ENCODE data around the gene PDE11A. TPM values are rescaled to one million over a fixed set of nuclear protein-coding genes. Genes with fewer than 3 reads are reported as not detected.
"Not testable (repeated sequence)": the region's sequence is repeated elsewhere in the genome, so short reads cannot be mapped to it uniquely, and the experiment has no call there.

Gene PDE11A
- polyA plus RNA-seq, 6 donors from 2014 or later: not detected

DNA sequence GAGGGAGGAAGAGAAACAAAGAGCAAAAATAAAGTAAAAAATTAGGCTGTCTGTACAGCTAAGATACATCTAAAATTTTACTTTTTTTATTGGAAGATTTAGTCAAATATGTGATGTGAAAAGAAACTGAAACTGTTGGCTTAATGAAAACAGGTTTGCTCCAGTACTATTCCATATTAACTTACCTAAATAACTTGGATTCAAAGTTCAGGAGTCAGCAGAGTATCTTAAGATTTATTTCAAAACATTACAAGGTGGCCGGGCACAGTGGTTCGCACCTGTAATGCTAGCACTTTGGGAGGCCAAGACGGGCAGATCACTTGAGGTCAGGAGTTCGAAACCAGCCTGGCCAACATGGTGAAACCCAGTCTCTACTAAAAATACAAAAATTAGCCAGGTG, 197.9 kb downstream of the PDE11A start:
- Mint-ChIP-seq H3K4me3 (no peak overlapping the region), H3K36me3 (no peaks in the 10 kb centered on the region), H3K4me1 (no peaks in the 10 kb centered on the region), H3K27me3 (peaks cover 0 to 5% (median 4%) of the 10 kb centered on the region in 3 donors), H3K27ac (no peak overlapping the region), H3K9me3 (peaks cover 0 to 3% (median 0%) of the 10 kb centered on the region in 7 donors)
- ATAC-seq (ENCODE audit: low read depth in 2 of 2) (no peak), DNase-seq (no peak)

DNA sequence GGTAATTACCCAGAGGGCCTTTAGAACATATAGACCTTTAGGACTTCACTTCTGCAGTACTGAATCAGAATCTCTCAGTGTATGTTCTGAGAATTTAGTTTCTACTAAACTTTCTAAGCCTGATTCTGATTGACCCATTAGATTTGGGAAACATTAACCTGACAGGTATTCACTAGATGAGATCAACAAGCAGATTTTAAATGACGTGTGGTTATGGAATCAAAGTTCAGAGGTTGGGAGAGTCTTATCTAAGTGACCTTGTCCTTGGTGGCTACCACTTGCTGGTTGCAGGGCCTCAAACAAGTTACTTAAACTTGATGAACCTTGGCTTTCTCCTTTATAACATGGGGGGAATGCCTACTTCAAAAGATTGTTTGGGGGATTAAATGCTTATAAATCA, 198.7 kb downstream of the PDE11A start:
- Mint-ChIP-seq H3K9me3 (peaks cover 0 to 3% (median 0%) of the 10 kb centered on the region in 7 donors), H3K27ac (no peak overlapping the region), H3K27me3 (peaks cover 0 to 5% (median 4%) of the 10 kb centered on the region in 3 donors), H3K36me3 (no peaks in the 10 kb centered on the region), H3K4me1 (no peaks in the 10 kb centered on the region), H3K4me3 (no peak overlapping the region)
- ATAC-seq (ENCODE audit: low read depth in 2 of 2) (no peak), DNase-seq (no peak)

DNA sequence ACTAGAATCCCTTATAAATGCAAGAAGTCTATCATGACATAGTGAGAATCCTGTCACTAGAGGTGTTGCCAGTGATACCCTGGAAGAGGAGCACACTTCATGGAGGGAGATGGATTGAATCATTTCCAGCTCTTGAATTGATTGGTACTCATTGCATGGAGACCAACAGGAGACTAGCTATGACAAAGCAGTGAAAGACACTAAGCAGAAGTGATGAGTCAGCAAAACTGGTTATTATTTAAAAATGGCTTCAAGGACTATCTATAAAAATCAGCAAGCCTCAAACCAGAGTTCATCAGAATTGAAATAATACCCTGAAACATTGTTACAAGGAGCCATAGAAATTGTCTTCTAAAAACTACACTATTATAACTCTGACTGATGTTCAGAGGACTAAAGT, 200.3 kb downstream of the PDE11A start:
- H3K36me3 Mint-ChIP-seq: no peaks in the 10 kb centered on the region
- no peaks in the 10 kb centered on the region for H3K4me1 Mint-ChIP-seq
- no peak for ATAC-seq (ENCODE audit: low read depth in 2 of 2)

GRCh38 chr2:177869912-177870311, 202.7 kb downstream of the PDE11A start:
- Mint-ChIP-seq H3K9me3 (peaks cover 0 to 6% (median 0%) of the 10 kb centered on the region in 7 donors), H3K36me3 (no peaks in the 10 kb centered on the region), H3K27ac (no peak overlapping the region), H3K4me3 (no peak overlapping the region), H3K4me1 (no peaks in the 10 kb centered on the region), H3K27me3 (peaks cover 0 to 5% (median 0%) of the 10 kb centered on the region in 3 donors)
- no peak for DNase-seq
- no peak for ATAC-seq (ENCODE audit: low read depth in 2 of 2)

More for the DNA sequence above, 200.3 kb downstream of the PDE11A start:
- peaks cover 0 to 5% (median 4%) of the 10 kb centered on the region in 3 donors for H3K27me3 Mint-ChIP-seq
- DNase-seq: no peak
- H3K9me3 Mint-ChIP-seq: peaks cover 0 to 3% (median 0%) of the 10 kb centered on the region in 7 donors
- H3K27ac Mint-ChIP-seq: no peak overlapping the region
- peak overlapping the region in 1 of 8 donors; percentile 60 for H3K4me3 Mint-ChIP-seq

DNA sequence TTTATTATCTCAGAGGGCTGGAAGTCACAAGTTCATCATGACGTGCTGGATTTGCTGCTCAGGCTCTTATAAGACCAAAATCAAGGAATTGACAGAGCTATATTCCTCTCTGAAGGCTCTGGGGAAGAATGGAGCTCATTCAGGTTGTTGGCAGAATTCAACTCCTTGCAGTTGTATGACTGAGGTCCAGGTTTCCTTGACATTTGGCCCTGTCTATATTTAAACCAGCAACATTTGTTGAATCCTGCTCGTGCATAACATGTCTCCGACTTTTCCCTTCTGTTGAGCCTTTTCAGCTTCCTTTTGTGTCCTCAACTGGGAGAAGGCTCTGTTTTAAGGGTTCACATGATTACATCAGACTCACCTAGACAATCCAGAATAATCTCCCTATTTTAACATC, 203.4 kb downstream of the PDE11A start:
- H3K36me3 Mint-ChIP-seq: no peaks in the 10 kb centered on the region
- no peak for ATAC-seq (ENCODE audit: low read depth in 2 of 2)

GRCh38 chr2:177868806-177869205, 203.8 kb downstream of the PDE11A start:
- H3K4me1 Mint-ChIP-seq: no peaks in the 10 kb centered on the region
- no peak for ATAC-seq (ENCODE audit: low read depth in 2 of 2)
- no peak overlapping the region for H3K4me3 Mint-ChIP-seq
- DNase-seq: no peak
- H3K27me3 Mint-ChIP-seq: peaks cover 0 to 5% (median 0%) of the 10 kb centered on the region in 3 donors
- H3K9me3 Mint-ChIP-seq: peaks cover 0 to 10% (median 4%) of the 10 kb centered on the region in 7 donors
- H3K36me3 Mint-ChIP-seq: no peaks in the 10 kb centered on the region
- no peak overlapping the region for H3K27ac Mint-ChIP-seq

More for the DNA sequence above, 203.4 kb downstream of the PDE11A start:
- Mint-ChIP-seq H3K4me1 (no peaks in the 10 kb centered on the region), H3K4me3 (no peak overlapping the region), H3K27ac (no peak overlapping the region), H3K9me3 (peaks cover 0 to 6% (median 0%) of the 10 kb centered on the region in 7 donors), H3K27me3 (peaks cover 0 to 5% (median 0%) of the 10 kb centered on the region in 3 donors)
- no peak for DNase-seq

- ATAC-seq (ENCODE audit: low read depth in 2 of 2) (no peak), DNase-seq (no peak)
- H3K36me3 Mint-ChIP-seq: no peaks in the 10 kb centered on the region
- H3K27me3 Mint-ChIP-seq: no peaks in the 10 kb centered on the region
- no peak overlapping the region for H3K27ac Mint-ChIP-seq
- peaks cover 5 to 24% (median 11%) of the 10 kb centered on the region in 7 donors for H3K9me3 Mint-ChIP-seq
- H3K4me1 Mint-ChIP-seq: no peaks in the 10 kb centered on the region
- H3K4me3 Mint-ChIP-seq: no peak overlapping the region
These were observed 215.0 kb downstream of the PDE11A start for GRCh38 chr2:177857538-177857937.

- DNase-seq (no peak), ATAC-seq (ENCODE audit: low read depth in 2 of 2) (no peak)
- Mint-ChIP-seq H3K4me1 (no peaks in the 10 kb centered on the region), H3K4me3 (no peak overlapping the region), H3K27me3 (no peaks in the 10 kb centered on the region), H3K27ac (no peak overlapping the region), H3K9me3 (peaks cover 2 to 16% (median 8%) of the 10 kb centered on the region in 7 donors), H3K36me3 (no peaks in the 10 kb centered on the region)
These were observed 220.2 kb downstream of the PDE11A start for GRCh38 chr2:177852389-177852788.

DNA sequence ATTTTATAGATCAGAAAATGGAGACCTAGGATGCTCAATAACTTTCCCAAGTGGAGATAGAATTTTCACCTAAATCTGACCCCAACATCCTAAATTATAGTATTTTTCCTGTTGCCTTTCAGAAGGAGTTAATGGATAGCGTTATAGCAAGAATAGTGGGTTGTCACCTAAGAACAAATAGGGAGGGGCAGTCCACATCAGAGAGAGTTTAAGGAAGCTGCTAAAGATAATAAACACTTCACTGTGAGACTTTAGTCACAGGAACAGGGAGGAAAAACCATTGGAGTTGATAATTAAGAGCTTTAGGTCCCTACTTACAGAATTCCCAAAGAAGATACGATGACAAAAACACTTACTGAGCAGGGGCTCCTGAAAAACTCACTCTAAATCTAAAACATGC, 229.4 kb downstream of the PDE11A start:
- ATAC-seq (ENCODE audit: low read depth in 2 of 2) (no peak), DNase-seq (no peak)
- Mint-ChIP-seq H3K4me1 (no peaks in the 10 kb centered on the region), H3K36me3 (no peaks in the 10 kb centered on the region), H3K27ac (no peak overlapping the region), H3K9me3 (peaks cover 0 to 5% (median 3%) of the 10 kb centered on the region in 7 donors), H3K4me3 (no peak overlapping the region), H3K27me3 (no peaks in the 10 kb centered on the region)

GRCh38 chr2:177842243-177842642, 230.3 kb downstream of the PDE11A start:
- DNase-seq: no peak
- no peak overlapping the region for H3K27ac Mint-ChIP-seq
- no peaks in the 10 kb centered on the region for H3K27me3 Mint-ChIP-seq
- H3K9me3 Mint-ChIP-seq: peaks cover 3 to 15% (median 7%) of the 10 kb centered on the region in 7 donors
- H3K36me3 Mint-ChIP-seq: peaks cover 0 to 5% of the 10 kb centered on the region in 2 donors
- ATAC-seq (ENCODE audit: low read depth in 2 of 2): no peak
- no peak overlapping the region for H3K4me3 Mint-ChIP-seq
- H3K4me1 Mint-ChIP-seq: no peaks in the 10 kb centered on the region

DNA sequence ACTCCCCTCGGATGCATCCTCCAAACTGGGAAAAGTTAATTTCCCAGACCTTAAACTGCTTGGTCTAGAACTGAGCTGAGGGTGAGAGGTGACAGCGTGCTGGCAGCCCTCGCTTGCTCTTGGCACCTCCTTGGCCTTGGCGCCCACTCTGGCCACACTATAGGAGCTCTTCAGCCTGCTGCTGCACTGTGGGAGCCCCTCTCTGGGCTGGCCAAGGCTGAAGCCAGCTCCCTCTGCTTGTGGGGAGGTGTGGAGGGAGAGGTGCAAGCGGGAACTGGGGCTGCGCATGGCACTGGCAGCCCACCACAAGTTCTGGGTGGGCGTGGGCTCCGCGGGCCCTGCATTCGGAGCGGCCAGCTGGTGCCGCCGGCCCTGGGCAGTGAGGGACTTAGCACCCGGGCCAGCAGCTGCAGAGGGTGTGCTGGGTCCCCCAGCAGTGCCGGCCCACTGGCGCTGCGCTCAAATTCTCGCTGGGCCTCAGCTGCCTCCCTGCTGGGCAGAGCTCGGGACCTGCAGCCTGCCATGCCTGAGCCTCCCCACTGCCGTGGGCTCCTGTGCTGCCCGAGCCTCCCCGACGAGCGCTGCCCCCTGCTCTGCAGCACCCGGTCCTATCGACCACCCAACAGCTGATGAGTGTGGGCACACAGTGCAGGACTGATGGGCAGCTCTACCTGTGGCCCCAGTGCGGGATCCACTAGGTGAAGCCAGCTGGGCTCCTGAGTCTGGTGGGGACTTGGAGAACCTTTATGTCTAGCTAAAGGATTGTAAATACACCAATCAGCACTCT, 237.0 kb downstream of the PDE11A start:
- not testable (repeated sequence) for H3K36me3 Mint-ChIP-seq; H3K4me3 Mint-ChIP-seq; DNase-seq; H3K4me1 Mint-ChIP-seq; ATAC-seq (ENCODE audit: low read depth in 2 of 2); H3K27ac Mint-ChIP-seq; H3K27me3 Mint-ChIP-seq
- H3K9me3 Mint-ChIP-seq: peaks cover 0 to 24% (median 11%) of the 10 kb centered on the region in 7 donors

DNA sequence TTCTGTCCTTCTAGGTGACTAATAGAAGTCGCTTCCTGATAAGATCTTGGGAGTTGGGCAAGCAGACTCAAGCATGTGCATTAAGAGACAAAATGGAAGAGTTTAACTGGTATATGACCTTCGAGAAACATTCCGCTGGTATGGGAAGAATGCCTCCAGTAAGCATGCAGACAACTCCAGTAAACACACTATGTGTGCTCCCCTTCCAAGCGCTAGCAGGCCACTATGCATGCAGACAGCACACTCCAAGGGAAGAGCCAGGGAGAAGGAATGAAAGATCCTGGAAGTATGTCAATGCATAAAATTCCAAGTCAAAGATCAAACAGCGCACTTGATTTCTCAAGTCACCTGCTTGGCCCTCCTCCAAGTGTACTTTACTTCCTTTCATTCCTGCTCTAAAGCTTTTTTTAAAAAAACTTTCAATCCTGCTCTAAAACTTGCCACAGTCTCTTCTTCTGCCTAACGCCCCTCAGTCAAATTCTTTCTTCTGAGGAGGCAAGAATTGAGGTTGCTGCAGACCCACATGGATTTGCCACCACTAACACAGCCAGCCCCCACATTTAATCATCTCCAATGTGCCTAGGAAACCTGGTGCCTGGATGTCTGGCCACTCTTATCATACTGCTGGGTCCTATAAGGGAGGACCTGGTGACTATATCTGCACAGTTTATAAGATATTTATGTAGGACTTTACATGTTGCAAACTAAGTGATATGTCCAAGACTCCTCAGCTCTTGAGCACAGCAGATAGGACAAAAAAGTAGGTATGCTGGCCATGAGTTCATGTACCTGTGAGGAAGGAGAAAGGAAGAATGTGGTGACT, 239.8 kb downstream of the PDE11A start:
- no peak overlapping the region for H3K4me3 Mint-ChIP-seq
- no peaks in the 10 kb centered on the region for H3K4me1 Mint-ChIP-seq
- ATAC-seq (ENCODE audit: low read depth in 2 of 2) (no peak), DNase-seq (no peak)
- peaks cover 0 to 15% (median 9%) of the 10 kb centered on the region in 7 donors for H3K9me3 Mint-ChIP-seq
- H3K36me3 Mint-ChIP-seq: peaks cover 0 to 5% of the 10 kb centered on the region in 2 donors
- H3K27ac Mint-ChIP-seq: no peak overlapping the region
- peaks cover 0 to 5% (median 0%) of the 10 kb centered on the region in 3 donors for H3K27me3 Mint-ChIP-seq

DNA sequence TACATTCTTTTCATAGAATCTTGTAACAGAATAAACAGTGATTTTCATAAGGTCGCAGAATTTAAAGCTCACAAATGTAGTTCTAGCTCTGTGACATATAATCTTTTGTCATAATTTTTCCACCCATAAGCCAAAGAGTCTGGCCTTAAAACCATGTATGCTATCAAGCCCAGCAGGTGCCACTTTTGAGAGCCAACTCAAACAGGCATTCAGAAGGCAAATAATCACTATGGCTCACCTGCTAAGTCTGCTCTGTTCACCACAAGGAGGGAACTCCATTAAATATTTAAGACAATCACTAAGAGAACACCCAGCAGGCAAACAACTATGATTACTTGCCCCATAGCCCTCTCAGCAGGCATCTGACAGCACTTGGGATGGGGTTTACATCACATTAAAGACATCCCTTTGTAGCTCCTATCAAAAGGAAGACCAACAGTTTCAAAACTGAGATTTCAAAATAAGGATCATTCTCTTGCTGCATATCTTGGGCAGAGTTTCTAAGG, 241.6 kb downstream of the PDE11A start:
- Mint-ChIP-seq H3K9me3 (peaks cover 0 to 7% (median 2%) of the 10 kb centered on the region in 7 donors), H3K36me3 (no peaks in the 10 kb centered on the region), H3K4me3 (no peak overlapping the region), H3K4me1 (no peaks in the 10 kb centered on the region), H3K27me3 (peaks cover 0 to 5% (median 0%) of the 10 kb centered on the region in 3 donors), H3K27ac (no peak overlapping the region)
- DNase-seq (no peak), ATAC-seq (ENCODE audit: low read depth in 2 of 2) (no peak)

Data from naive B cell (primary cell).